ENCODE data around the gene DSCAML1.

DSCAML1 gene

DNA sequence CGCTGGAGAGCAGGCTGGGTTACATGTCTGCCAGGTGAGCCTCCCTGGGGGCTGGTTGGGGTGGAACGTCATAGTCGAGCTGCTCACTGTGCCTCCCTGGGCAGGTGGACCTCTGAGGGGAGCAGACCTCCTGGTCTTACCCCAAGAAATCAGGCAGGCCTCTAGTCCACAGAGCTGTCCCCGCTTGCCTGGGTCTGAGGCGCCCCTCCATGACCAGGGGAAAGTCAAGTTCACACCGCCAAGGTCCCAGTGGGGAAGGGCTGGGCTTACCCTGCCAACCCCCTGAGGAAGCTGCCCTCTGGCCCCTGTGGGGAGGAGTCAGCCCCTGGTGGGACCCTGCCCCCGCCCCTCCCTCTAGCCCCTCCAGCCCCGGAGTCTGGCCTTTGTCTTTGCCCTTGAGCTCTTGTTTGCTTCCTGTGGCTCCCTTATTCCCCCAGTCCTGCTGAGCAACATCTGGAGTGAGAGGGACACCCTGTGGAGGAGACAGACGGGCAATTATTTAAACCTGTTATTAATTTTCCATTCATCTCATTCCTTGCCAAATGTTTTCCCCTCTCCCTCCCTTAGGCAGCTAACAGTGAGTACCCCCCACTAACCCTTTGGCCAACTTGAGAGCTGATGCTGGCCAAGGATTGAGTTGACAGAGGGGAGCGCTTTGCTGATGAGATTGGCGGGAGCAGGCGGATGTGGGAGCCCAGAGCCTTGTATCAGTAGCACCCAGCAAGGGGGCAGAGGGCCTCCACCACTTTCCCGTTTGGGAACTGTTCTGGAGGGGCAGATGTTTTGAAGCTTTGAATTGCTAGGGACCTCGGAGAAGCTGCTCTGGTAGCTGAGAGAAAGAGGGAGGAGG, 385.9 kb downstream of the DSCAML1 start:
- Histone ChIP-seq H3K9ac (ENCODE audit: low read length) (no peak overlapping the region), H3K36me3 (ENCODE audit: insufficient read depth, low read length) (no peaks in the 10 kb centered on the region), H3K9me2 (ENCODE audit: low read depth, low read length) (no peaks in the 10 kb centered on the region), H3K4me3 (ENCODE audit: low read depth, low read length, poor library complexity, severe bottlenecking) (no peak overlapping the region), H4K20me1 (ENCODE audit: insufficient read depth, low read length) (no peaks in the 10 kb centered on the region), H3F3A (ENCODE audit: insufficient read depth, low read length) (no peaks in the 10 kb centered on the region), H3K4me2 (ENCODE audit: low read length) (no peak overlapping the region), H3K27me3 (ENCODE audit: insufficient read depth, low read length) (no peaks in the 10 kb centered on the region), H3K79me2 (ENCODE audit: insufficient read depth, low read length) (no peaks in the 10 kb centered on the region), H2AFZ (ENCODE audit: low read length) (no peak overlapping the region), H3K9me3 (ENCODE audit: low read length) (no peaks in the 10 kb centered on the region), H3K4me1 (ENCODE audit: insufficient read depth, low read length, severe bottlenecking) (no peaks in the 10 kb centered on the region), H3K27ac (ENCODE audit: low read depth, low read length, poor library complexity, severe bottlenecking) (no peak overlapping the region)
- no peak for TF ChIP-seq EZH2 (IDR thresholded peaks at IDR 0.05; ENCODE audit: borderline replicate concordance, low read length)
- TF ChIP-seq, protein P1, sequence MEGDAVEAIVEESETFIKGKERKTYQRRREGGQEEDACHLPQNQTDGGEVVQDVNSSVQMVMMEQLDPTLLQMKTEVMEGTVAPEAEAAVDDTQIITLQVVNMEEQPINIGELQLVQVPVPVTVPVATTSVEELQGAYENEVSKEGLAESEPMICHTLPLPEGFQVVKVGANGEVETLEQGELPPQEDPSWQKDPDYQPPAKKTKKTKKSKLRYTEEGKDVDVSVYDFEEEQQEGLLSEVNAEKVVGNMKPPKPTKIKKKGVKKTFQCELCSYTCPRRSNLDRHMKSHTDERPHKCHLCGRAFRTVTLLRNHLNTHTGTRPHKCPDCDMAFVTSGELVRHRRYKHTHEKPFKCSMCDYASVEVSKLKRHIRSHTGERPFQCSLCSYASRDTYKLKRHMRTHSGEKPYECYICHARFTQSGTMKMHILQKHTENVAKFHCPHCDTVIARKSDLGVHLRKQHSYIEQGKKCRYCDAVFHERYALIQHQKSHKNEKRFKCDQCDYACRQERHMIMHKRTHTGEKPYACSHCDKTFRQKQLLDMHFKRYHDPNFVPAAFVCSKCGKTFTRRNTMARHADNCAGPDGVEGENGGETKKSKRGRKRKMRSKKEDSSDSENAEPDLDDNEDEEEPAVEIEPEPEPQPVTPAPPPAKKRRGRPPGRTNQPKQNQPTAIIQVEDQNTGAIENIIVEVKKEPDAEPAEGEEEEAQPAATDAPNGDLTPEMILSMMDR (IDR thresholded peaks at IDR 0.05; ENCODE audit: low read length): no peak

DNA sequence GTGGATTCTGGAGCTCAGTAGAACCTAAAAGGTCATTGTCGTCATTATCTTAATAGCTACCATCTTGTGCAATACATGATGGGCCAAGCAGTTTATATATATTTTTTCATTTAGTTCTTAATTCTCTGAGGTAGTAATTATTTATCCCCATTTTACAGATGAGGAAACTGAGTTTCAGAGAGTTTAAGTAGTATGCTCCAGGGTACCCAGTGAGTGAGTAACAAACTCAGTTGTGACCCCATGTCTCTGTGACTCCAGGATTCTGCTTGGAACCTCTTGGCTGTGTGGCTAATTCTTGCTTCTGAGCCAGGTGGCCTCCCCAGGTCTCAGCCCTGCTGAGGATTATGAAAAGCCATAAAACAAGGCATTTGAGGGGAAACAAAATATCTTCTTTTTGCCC, 386.8 kb downstream of the DSCAML1 start:
- Histone ChIP-seq H3K79me2 (ENCODE audit: insufficient read depth, low read length) (no peaks in the 10 kb centered on the region), H2AFZ (ENCODE audit: low read length) (no peak overlapping the region), H3K4me1 (ENCODE audit: insufficient read depth, low read length, severe bottlenecking) (no peaks in the 10 kb centered on the region), H3K9me3 (ENCODE audit: low read length) (no peaks in the 10 kb centered on the region), H4K20me1 (ENCODE audit: insufficient read depth, low read length) (no peaks in the 10 kb centered on the region), H3K9me2 (ENCODE audit: low read depth, low read length) (no peaks in the 10 kb centered on the region), H3K4me3 (ENCODE audit: low read depth, low read length, poor library complexity, severe bottlenecking) (no peak overlapping the region), H3K36me3 (ENCODE audit: insufficient read depth, low read length) (no peaks in the 10 kb centered on the region), H3K27ac (ENCODE audit: low read depth, low read length, poor library complexity, severe bottlenecking) (no peak overlapping the region), H3F3A (ENCODE audit: insufficient read depth, low read length) (no peaks in the 10 kb centered on the region), H3K9ac (ENCODE audit: low read length) (no peak overlapping the region), H3K27me3 (ENCODE audit: insufficient read depth, low read length) (no peaks in the 10 kb centered on the region), H3K4me2 (ENCODE audit: low read length) (no peak overlapping the region)
- TF ChIP-seq EZH2 (IDR thresholded peaks at IDR 0.05; ENCODE audit: borderline replicate concordance, low read length): no peak
- TF ChIP-seq, protein P1 (IDR thresholded peaks at IDR 0.05; ENCODE audit: low read length): no peak

DNA sequence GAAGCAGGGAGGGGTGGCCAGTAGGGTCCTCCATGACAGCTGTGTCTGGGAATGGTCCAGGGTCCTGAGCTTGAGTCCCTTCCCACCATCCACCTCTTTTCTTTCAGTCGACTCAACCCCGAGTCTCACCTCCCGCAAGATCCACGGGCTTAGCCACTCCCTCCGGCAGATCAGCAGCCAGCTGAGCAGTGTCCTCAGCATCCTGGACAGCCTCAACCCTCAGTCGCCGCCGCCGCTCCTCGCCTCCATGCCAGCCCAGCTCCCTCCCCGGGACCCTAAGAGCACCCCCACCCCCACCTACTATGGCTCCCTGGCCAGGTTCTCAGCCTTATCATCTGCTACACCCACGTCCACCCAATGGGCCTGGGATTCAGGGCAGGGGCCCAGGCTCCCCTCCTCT, 387.5 kb downstream of the DSCAML1 start:
- Histone ChIP-seq H3K36me3 (ENCODE audit: insufficient read depth, low read length) (no peaks in the 10 kb centered on the region; the same call in 1 of the 2 replicates), H3K4me1 (ENCODE audit: insufficient read depth, low read length, severe bottlenecking) (no peaks in the 10 kb centered on the region), H3F3A (ENCODE audit: insufficient read depth, low read length) (no peaks in the 10 kb centered on the region), H4K20me1 (ENCODE audit: insufficient read depth, low read length) (no peaks in the 10 kb centered on the region), H3K79me2 (ENCODE audit: insufficient read depth, low read length) (no peaks in the 10 kb centered on the region), H3K27me3 (ENCODE audit: insufficient read depth, low read length) (no peaks in the 10 kb centered on the region), H3K9me3 (ENCODE audit: low read length) (no peaks in the 10 kb centered on the region), H3K27ac (ENCODE audit: low read depth, low read length, poor library complexity, severe bottlenecking) (no peak overlapping the region), H3K9ac (ENCODE audit: low read length) (no peak overlapping the region), H2AFZ (ENCODE audit: low read length) (no peak overlapping the region), H3K4me3 (ENCODE audit: low read depth, low read length, poor library complexity, severe bottlenecking) (no peak overlapping the region), H3K9me2 (ENCODE audit: low read depth, low read length) (no peaks in the 10 kb centered on the region), H3K4me2 (ENCODE audit: low read length) (no peak overlapping the region)
- no peak for TF ChIP-seq EZH2 (IDR thresholded peaks at IDR 0.05; ENCODE audit: borderline replicate concordance, low read length)
- TF ChIP-seq, protein P1 (IDR thresholded peaks at IDR 0.05; ENCODE audit: low read length): no peak

All from OCI-LY1 (cell line).